Activated CD8-positive, alpha-beta memory T cell treated with anti-CD3 and anti-CD28 coated beads, Interleukin-2, amount 50 U/mL, for 4 hours (primary cell): ENCODE measurements around the gene ANO10.
"Not testable (repeated sequence)": the region's sequence is repeated elsewhere in the genome, so short reads cannot be mapped to it uniquely, and the experiment has no call there.

Source experiments
- DNase-seq: peaks from one replicate; pipeline ENCODE4 v3.0.0-alpha.2; 2020

ANO10 gene

DNA sequence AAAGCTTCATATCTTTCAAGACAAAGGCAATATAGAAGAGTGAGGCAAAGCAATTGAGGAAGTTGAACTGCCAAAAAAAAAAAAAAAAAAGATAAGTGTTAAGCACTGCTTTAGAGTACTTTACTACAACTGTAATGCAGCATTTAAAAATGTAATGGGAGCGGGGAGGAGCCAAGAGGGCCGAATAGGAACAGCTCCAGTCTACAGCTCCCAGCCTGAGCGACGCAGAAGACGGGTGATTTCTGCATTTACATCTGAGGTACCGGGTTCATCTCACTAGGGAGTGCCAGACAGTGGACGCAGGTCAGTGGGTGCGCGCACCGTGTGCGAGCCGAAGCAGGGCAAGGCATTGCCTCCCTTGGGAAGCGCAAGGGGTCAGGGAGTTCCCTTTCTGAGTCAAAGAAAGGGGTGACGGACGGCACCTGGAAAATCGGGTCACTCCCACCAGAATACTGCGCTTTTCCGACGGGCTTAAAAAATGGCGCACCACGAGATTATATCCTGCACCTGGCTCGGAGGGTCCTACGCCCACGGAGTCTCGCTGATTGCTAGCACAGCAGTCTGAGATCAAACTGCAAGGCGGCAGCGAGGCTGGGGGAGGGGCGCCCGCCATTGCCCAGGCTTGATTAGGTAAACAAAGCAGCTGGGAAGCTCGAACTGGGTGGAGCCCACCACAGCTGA is 56.0 kb downstream of the ANO10 start:
- DNase-seq: not testable (repeated sequence)

DNA sequence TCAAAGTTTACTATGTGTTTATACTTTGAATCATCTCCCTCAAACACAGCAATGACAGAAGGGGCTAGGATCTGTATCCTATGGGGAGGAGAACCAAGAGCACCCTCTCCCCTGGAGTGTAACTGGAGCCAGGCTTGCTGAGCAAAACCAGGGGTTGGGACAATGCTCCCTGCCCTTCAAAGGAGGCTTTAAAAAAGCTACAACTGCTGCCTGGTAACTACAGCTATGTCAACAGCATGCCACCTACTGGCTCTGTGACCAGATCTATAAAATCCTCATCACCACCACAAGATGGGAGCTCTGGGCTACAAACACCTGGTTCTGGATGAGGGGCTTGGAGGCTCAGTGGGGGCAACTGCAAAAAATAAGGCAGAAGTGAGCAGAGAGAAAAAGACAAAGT is 61.9 kb downstream of the ANO10 start:
- DNase-seq: no peak

DNA sequence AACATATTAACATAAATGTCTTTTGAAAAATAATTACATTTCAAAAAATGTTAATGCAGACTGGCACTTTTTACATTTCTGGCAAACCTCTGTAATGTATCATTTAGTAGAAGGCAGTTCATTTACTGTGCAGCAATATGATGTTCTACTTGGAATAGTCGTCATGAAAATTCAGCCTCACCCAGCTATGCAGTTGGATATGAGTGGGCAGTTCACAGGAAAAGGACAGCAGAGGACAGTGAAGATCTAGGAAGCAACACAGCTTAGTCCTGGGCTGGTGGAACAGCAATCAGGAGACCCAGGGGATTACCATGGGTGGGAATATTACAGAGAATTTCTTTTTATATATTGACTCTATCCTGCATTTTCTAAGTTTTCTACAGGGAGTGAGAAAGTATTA is 63.6 kb downstream of the ANO10 start:
- no peak for DNase-seq

DNA sequence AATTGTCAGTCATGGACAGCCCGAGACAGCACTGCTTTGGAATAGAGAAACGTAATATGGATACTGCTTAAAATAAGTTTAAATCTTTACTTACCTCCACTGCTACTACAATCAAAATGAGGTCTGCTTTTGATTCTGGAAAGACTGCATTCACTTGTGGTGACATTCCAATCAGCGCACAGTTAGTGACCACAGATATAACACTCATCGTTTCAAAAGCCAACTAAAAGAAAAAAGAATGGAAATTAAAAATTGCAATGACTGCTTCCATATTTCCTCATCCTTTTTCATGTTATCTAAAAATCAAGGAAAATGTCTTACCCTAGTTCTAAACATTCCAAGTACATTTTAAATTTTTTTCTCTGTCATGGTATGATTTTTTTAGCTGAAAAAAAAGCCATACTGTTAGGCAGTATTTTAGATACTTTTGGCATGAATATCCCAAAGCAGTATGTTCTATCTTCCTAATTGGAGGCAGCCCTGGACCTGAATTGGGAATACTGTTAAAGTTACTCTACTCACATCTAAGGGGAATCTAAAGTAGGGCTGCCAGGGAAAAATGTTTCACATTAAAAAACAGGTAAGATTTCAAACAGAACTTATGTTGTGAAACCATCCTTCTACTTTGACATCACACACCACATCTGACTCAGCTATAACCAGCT is 72.1 kb downstream of the ANO10 start:
- DNase-seq: no peak

DNA sequence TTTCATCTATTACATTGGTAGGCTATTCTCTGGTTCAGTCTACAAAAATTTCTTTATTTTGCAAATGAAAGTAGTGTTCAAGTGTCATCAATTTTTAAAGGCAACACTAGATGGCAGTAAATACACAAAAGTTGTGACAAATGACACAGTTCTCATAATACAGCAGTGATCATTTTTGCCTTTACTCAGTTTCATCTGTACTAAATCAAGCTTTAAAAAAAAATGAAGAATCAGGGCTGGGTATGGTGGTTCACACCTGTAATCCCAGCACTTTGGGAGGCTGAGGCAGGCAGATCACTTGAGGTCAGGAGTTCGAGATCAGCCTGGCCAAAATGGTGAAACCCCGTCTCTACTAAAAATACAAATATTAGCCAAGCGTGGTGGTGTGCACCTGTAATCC is 77.5 kb downstream of the ANO10 start:
- not testable (repeated sequence) for DNase-seq

DNA sequence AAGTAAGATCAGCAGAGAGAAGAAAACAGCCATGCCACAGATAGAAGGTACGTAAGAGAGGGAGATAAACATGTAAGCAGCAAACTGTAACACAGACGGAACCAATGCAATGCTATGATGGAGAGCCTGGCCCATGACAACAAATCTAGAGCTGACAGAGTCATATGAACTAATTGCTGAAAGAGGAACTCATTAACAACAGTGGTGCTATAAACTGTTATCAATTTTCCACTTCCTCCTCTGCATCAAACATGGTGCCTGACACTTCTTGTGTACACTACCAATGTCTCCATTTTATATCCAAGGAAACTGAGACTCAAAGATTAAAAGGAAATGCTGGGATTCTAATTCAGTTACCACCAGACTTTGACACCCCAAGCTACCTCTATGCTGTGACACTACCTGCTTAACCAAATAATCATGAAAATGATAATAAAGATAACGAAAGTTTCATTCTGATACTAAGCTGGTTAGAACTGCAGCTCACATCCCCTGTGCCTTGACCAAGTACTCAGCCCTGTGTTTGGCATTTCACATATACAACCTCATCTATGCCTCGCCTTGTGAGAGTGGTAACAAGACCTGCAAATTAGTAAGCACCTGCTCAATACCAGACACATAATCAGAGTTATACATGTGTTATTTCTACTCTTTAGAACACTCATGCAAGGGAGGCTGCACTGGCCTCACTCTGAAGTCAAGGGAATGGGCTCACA is 79.3 kb downstream of the ANO10 start:
- no peak for DNase-seq

DNA sequence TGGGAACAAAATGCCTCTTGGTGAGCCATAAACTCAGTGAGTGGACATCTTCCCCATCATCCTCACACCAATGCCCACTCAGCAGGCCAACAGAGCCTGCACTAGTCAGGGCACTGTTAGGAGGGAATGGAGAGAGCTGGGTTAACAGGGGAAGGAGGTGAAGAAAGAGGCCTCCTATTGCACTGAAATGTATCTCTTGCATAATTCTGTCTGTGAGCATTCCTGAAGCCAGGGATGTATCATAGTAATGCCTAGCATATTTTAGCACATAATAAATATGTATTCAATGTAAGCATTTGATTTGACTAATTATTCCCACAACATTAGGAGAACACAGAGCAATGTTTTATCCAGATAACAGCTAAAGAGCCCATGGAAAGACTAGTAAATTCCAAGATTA is 81.2 kb downstream of the ANO10 start:
- no peak for DNase-seq

DNA sequence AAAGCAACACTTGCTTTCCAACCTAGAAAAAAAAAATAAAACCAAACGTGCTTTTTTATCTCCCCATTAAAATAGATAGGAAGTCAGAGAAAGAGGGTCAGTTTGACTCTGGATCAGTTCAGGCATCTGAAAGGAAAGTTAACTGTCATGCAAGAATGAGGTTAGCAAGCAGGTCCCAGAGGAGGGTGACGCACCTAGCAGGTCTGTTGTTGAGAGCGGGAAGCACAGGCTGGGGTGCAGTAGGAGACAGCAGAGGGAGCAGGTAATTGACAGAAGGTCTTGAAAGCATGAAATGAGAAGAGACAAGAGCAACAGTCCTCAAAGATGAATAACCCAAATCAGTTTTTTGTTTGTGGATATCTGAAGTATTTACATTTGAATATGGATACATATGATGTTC is 82.5 kb downstream of the ANO10 start:
- no peak for DNase-seq

DNA sequence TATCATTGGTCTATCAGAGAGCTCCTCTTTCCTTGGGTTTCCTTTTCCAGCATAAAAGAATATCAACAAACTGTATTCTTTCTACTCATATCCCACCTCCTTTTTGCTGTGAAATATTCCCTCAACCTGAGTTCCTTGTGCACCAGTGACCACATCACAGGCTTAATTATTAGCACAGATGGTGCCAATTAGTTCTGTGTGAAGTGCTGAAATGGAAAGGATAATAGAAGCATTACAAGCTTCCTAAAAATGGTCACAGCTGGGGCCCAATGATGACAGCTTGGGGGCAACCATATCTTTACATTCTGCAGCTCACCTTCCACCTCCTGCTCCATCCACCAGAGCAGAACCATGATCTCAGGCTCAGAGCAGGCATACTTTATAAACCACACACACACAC is 84.6 kb downstream of the ANO10 start:
- no peak for DNase-seq

DNA sequence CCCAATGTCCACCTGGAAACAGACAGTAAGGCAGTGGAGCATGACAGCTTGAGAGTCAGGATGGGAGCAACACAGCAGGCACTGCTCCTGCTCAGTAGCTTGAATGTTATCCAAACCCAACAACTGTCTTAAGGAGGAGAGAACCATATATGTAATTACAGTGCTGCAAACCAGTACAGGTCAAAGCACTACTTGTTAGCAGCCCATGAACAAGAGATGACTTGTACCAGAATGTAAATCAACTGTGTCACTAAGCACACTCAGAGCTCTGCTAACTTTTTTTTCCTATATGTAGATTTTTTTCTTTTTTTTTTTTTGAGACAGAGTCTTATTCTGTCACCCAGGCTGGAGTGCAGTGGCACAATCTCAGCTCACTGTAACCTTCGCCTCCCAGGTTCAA is 87.1 kb downstream of the ANO10 start:
- no peak for DNase-seq

DNA sequence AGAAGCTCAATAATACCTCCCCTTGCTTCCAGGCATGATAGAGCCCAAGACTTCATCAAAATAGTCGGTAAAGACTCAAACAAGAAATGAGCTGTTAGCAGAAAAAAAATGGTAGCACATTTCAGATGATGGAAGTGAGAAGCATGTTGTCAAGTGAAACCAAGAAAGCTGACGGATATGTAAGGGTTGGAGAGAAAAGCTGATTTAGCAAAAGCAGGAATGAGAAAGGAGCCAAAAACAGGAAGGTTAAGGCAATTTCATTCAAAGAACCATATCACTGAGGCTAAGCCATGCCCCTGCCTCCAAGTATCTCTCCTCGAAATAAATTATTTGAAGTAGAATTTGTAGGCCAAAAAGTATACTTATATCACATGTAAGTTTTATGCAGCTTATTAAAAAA is 88.8 kb downstream of the ANO10 start:
- no peak for DNase-seq

DNA sequence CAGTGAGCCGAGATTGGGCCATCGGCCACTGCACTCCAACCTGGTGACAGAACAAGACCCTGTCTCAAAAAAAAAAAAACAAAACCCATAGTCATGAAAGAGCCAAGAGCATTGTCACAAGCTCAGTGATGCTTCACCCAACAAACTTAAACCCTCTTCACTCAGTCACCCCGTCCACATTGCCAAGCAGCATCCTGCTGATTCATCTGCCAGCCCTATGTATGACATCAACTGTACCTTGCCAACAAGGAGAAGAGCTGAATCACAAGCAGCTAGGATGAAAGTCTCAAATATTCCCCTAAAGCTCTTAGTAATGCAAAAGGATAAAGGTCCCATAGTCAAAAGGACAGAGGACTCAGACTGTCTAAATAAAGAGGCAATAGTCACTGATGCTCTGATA is 90.0 kb downstream of the ANO10 start:
- no peak for DNase-seq

DNA sequence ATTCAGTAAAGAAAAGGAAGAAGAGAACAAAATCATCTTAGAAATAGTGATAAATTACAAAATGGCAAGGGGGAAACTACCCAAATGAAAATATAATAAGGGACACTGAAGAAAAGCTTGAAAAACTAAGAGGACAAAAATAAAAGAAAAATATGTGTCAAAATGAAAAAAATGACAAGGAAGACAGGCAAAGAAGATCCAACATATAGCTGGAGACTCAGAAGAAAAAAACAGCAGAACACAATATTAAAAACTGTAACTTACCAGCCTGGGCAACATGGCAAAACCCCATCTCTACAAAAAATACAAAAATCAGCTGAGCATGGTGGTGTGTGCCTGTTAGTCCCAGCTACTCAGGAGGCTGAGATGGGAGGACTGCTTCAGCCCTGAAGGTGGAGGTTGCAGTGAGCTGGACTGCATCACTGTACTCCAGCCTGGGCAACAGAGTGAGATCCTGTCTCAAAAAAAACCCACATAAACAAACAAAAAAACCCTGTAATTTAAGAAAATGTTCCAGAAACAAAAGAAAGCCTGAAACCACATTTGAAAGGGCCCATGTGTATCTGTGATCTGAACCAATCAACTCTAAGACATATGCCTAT is 93.2 kb downstream of the ANO10 start:
- no peak for DNase-seq

DNA sequence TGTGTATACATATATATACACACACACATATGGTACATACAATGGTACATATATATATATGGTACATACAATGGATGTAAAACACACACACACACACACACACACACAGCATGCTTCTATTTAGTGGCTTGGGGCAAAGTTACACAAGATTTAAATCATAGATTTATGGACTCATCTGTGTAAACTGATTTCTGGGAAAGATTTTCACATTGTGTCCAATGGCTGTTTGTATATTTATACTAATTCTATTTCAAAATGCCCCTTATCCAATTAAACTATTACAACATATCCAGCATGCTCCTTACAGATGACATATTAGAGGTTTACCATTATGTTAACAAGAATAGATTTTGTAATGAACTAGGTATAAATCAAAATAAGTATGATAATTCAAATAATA is 94.9 kb downstream of the ANO10 start:
- no peak for DNase-seq

DNA sequence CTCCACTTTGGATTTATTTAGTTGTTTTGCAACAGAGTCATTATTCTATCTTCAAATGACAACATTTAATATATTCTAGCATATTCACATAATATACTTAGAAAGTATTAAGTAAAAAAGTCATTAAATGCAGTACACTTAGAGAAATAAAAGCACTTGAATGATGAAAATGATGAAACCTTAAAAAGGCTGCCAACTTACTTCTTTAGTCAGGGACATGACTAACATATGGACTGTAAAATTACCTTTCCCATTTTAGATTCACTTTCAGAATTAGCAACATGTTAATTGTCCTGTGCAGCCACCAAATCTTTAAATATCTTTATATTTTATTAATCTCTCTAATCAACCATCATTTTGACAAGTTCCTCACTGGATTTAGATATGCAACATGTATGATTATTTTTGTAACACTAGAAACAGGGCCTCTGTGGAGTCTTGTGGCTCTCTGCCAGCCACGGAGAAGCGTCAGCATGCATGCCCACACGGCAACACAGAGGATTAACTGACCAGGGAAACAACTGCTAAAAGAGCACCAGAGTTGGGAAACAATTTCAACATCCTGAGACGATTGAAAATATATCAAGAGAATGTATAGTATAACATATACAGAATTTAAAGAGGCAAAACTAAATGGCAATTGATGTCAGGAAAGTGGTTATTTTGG is 95.7 kb downstream of the ANO10 start:
- no peak for DNase-seq

DNA sequence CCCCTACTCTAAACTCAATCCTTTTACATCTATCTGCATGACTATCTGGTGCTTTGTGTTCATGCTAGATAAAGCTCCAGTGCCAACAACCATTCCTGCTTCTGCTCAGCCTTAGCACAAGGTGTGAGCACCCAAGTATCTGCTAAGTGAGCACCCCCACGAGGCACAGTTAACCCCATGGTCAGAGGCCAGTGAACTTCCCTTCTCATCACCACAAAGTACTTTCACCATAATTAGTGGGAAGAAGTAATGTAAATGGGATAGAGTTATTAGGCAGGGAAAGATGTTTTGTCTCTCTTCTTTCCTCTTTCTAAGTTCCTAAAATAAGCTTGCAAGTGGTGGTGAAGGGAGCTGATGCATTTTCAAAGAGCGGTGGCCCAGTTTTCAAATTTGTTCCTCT is 96.4 kb downstream of the ANO10 start:
- DNase-seq: no peak

DNA sequence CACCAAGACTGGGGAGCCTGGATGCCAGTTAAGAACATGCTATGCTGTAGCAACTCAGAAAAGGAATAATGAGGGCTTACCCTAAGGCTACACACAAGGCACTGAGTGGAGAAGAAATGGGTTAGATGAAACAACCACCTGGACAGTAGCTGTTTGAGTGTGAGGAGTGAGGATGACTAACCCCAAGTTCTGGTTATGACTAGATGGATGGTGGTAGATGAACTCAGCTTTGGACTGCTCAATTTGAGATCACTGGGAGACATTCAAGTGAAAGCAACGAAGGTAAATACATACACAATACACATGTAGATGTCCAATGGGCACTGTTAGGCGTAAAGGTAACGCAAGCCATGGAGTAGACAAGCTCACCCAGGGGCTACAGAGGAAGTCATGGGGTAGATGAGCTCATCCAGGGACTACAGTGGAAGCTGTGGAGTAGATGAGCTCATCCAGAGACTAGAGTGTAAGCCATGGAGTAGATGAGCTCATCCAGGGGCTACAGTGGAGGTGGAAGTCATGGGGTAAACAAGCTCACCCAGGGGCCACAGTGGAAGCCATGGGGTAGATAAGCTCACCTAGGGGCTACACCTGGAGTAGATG is 98.3 kb downstream of the ANO10 start:
- DNase-seq: no peak

DNA sequence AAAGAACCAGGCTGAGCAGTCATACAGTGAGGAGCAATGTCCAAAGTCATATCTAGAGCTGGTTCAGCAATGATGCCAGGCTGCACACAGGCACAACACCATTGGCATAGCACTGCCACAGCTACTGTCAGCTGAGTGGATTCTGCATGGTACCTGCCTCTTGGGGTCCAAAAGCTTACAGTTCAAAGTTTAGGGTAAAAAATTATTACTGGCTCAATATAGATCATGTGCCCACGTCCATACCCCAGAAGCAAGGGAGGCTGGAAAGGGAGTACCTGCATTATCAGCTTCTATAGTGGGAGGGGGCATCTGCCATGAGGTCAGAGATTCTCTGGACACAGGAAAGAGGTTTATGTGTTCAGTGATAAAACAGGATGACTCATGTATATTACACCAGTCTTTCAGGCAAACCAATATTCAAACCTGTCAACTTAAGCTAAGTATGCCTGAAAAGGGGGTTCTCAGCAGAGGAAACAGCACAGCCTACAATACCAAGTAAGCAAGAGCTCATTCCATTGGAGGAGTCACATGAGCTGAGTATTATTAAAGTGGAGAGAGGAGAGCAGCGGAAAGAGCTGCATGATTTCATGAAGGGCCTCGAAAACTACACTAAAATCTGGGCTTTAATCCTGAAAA is 99.0 kb downstream of the ANO10 start:
- DNase-seq: no peak

DNA sequence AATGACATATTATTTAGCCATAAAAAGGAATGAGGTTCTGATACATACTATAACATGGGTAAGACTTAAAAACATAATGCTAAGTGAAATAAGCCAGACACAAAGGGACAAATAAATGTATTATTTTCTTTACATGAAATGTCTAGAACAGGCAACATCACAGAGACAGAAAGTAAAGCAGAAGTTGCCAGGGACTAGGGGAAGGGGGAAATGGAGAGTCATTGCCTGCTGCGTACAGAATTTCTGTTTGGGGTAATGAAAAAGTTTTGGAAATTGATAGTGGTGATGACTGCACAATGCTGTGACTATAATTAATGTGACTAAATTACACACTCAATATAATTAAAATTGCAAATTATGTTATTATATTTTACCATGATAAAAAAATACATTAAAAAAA is 99.9 kb downstream of the ANO10 start:
- DNase-seq: no peak

DNA sequence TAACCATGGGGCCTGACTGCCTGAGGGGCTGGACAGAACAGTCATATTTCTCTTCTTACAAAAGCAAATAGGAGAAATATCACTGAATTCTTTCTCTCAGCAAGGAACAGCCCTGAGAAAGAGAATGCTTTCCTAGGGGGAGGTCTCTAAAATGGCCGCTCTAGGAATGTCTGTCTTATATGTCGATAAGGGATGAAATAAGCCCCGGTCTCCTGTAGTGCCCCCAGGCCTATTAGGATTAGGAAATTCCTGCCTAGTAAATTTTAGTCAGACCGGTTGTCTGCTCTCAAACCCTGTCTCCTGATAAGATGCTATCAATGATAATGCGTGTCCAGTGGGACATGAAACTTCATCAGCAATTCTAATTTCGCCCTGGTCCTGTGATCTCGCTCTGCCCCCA is 103.3 kb downstream of the ANO10 start:
- DNase-seq: not testable (repeated sequence)

DNA sequence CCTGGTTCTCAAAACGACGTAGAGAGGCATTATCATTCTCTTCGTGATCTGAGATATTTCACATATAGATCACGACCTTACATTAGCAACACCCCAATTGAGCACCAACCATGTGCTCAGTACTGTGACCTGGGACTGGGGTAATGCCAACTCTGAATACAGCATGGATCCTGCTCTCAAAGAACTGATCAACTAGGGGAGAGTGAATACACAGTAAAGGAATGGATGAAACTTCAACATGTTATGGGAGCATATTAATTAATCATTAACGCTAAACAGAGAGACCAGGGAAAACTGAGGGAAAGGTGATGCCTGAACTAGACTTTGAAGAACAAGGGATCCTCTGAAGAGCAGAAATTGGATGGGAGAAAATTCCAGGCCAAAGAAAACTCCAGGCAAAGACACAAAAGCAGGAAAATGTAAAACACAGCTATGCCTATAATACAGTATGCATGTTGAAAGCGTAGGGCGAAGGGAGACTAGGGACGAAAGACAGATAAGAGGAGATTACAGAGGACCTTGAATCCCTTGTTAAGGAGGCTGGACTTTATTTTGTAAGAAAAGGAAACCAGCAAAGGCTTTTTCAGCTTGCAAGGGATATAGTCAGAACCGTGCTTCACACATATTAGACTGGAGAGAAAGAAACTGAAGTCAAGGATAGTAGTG is 105.7 kb downstream of the ANO10 start:
- DNase-seq: no peak
